ENCODE measurements around the gene SLAMF1.
"Not testable (repeated sequence)": the region's sequence is repeated elsewhere in the genome, so short reads cannot be mapped to it uniquely, and the experiment has no call there.

Gene SLAMF1

GRCh38 chr1:160590488-160590887, 56.4 kb downstream of the SLAMF1 start:
- no peak overlapping the region for H3K4me3 ChIP-seq (replicated peaks in 1 of 2; ENCODE audit: low read depth in 2 of 2, low read length in 2 of 2)
- no peak for DNase-seq (ENCODE audit: low read depth in 2 of 2)
- TF ChIP-seq CTCF (IDR thresholded peaks at IDR 0.05; ENCODE audit: low read depth, low read length) = no peak

GRCh38 chr1:160588468-160588867, 58.4 kb downstream of the SLAMF1 start:
- no peak for TF ChIP-seq CTCF (IDR thresholded peaks at IDR 0.05; ENCODE audit: low read depth, low read length)
- H3K4me3 ChIP-seq (replicated peaks in 1 of 2; ENCODE audit: low read depth in 2 of 2, low read length in 2 of 2) = no peak overlapping the region
- DNase-seq (ENCODE audit: low read depth in 2 of 2) = no peak

- TF ChIP-seq CTCF (IDR thresholded peaks at IDR 0.05; ENCODE audit: low read depth, low read length) = no peak
- no peak overlapping the region for H3K4me3 ChIP-seq (replicated peaks in 1 of 2; ENCODE audit: low read depth in 2 of 2, low read length in 2 of 2)
- DNase-seq (ENCODE audit: low read depth in 2 of 2) = no peak
Observed at GRCh38 chr1:160584784-160585183, 62.1 kb downstream of the SLAMF1 start.

- H3K4me3 ChIP-seq (replicated peaks in 1 of 2; ENCODE audit: low read depth in 2 of 2, low read length in 2 of 2); DNase-seq (ENCODE audit: low read depth in 2 of 2): not testable (repeated sequence)
Observed at GRCh38 chr1:160582976-160583375, 63.9 kb downstream of the SLAMF1 start.

GRCh38 chr1:160581961-160582360, 64.9 kb downstream of the SLAMF1 start:
- no peak for TF ChIP-seq CTCF (IDR thresholded peaks at IDR 0.05; ENCODE audit: low read depth, low read length)
- no peak for DNase-seq (ENCODE audit: low read depth in 2 of 2)

GRCh38 chr1:160580221-160580812, 66.5 kb downstream of the SLAMF1 start:
- no peak overlapping the region for H3K4me3 ChIP-seq (replicated peaks in 1 of 2; ENCODE audit: low read depth in 2 of 2, low read length in 2 of 2)
- TF ChIP-seq CTCF (IDR thresholded peaks at IDR 0.05; ENCODE audit: low read depth, low read length) = no peak
- no peak for DNase-seq (ENCODE audit: low read depth in 2 of 2)

More at GRCh38 chr1:160581961-160582360, 64.9 kb downstream of the SLAMF1 start:
- no peak overlapping the region for H3K4me3 ChIP-seq (replicated peaks in 1 of 2; ENCODE audit: low read depth in 2 of 2, low read length in 2 of 2)

- no peak within 1 kb of the TSS for H3K4me3 ChIP-seq (replicated peaks in 1 of 2; ENCODE audit: low read depth in 2 of 2, low read length in 2 of 2)
- no peak for DNase-seq (ENCODE audit: low read depth in 2 of 2)
- TF ChIP-seq CTCF (IDR thresholded peaks at IDR 0.05; ENCODE audit: low read depth, low read length) = no peak
Observed at GRCh38 chr1:160579216-160579701, 67.6 kb downstream of the SLAMF1 start, which contains the start of gene CD84. CD84 (minus strand) TSS chr1:160579496; CDS start chr1:160579437, 59 bp downstream.

Measured in cardiac fibroblast (primary cell).